ENCODE data around the gene NFKB1.

- TF ChIP-seq CTCF (IDR thresholded peaks at IDR 0.05) (no peak), POLR2A (IDR thresholded peaks at IDR 0.05) (no peak)
These were observed 85.0 kb downstream of the NFKB1 start for GRCh38 chr4:102586002-102586643.

All from uterus (tissue), 2 donors.